Right lobe of liver (tissue), 4 donors: ENCODE data around the gene PES1.

Experiments used
- CTCF ChIP-seq, 4 donors: fragments of 200-600 bp in 3 of 4; fragments of 450-650 bp in 1 of 4; IDR thresholded peaks; one replicate each; pipeline versions ENCODE4 v1.5.1 to v1.8.0; 2016 to 2022; ENCODE audit warnings: antibody characterized with exemption in 4 of 4, mild to moderate bottlenecking in 2 of 4
- POLR2A ChIP-seq: fragments of 450-650 bp; IDR thresholded peaks from one replicate; pipeline ENCODE4 v1.6.1; 2017; ENCODE audit warnings: antibody characterized with exemption, mild to moderate bottlenecking
- donor health status: DM: no; HTN: no; CAD: no.
- donor health status: DM: no; HTN: no; CAD: no.
- donor health status: DM: no; HTN: yes; CAD: no.

- TF ChIP-seq CTCF (IDR thresholded peaks at IDR 0.05): no peak
- TF ChIP-seq POLR2A: no peak
Measured at GRCh38 chr22:30562366-30562765, 29.3 kb downstream of the PES1 start.
